H1 (cell line): ENCODE data around the gene GJD2. TPM values are rescaled to one million over a fixed set of nuclear protein-coding genes. Genes with fewer than 3 reads are reported as not detected.

Experiments
- POLR2A ChIP-seq, 2 experiments: IDR thresholded peaks; 1 replicate in 1 of 2; 2 replicates in 1 of 2; pipeline ENCODE4 v1.6.1; 2011; ENCODE audit warnings: low read depth in 2 of 2, low read length in 2 of 2, mild to moderate bottlenecking in 2 of 2; ENCODE audit errors: control extremely low read depth in 1 of 2
- SP4 ChIP-seq: IDR thresholded peaks from 2 replicates; pipeline ENCODE4 v1.6.1; 2012; ENCODE audit warnings: low read length, inconsistent platforms
- TEAD4 ChIP-seq: IDR thresholded peaks from 2 replicates; pipeline ENCODE4 v1.6.1; 2012; ENCODE audit warnings: low read depth, low read length, inconsistent platforms, mixed read lengths
- polyA plus RNA-seq, 7 experiments: library from polyadenylated mRNA; depleted of rRNA in 3 of 7; stranded (reverse) in 5 of 7; unstranded in 2 of 7; fragments of >200 nt in 5 of 7; fragments of 200-250 nt in 2 of 7; gene quantifications; 1 replicate in 5 of 7; 2 replicates in 1 of 7; 4 replicates in 1 of 7; pipeline versions ENCODE4 v1.2.1 to v1.2.3, GENCODE V29; 2011 to 2013; ENCODE audit warnings: missing spikeins in 2 of 7, mixed read lengths in 2 of 7
- total RNA-seq: library from RNA; stranded (reverse); fragmentation: NEBNext Ultra II Directional; extraction: Animal tissue kit (Norgen Biotek cat#: 25700); gene quantifications from 2 replicates; pipeline ENCODE4 v1.2.1, GENCODE V29; 2021
- TF ChIP-seq, protein P1 (sequence below): IDR thresholded peaks from 2 replicates; pipeline ENCODE4 v1.6.1; 2011; ENCODE audit warnings: low read length, improper control_type of control experiment

GJD2 gene
- total and polyA plus RNA-seq, 2 of the 8 experiments (the other 6 are each of a cell fraction or from before 2014, with no cell fraction given) = 0.39 to 0.54 TPM

GRCh38 chr15:34709866-34710265, 44.9 kb downstream of the GJD2 start (continued):
- TF ChIP-seq, protein P1, sequence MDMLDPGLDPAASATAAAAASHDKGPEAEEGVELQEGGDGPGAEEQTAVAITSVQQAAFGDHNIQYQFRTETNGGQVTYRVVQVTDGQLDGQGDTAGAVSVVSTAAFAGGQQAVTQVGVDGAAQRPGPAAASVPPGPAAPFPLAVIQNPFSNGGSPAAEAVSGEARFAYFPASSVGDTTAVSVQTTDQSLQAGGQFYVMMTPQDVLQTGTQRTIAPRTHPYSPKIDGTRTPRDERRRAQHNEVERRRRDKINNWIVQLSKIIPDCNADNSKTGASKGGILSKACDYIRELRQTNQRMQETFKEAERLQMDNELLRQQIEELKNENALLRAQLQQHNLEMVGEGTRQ = no peak
- TF ChIP-seq POLR2A (IDR thresholded peaks at IDR 0.05; ENCODE audit: control extremely low read depth in 1 of 2, low read depth in 2 of 2, low read length in 2 of 2) (no peak), SP4 (no peak), TEAD4 (no peak)
